A673 (cell line): Measurements from ENCODE around the gene PCED1B. TPM values are rescaled to one million over a fixed set of nuclear protein-coding genes. Genes with fewer than 3 reads are reported as not detected.

Experiments used
- BruUV-seq: library from RNA; stranded (reverse); fragments of 400-500 nt; replicated peaks from 2 replicates; lab custom pipeline; 2021; lab: Mats Ljungman, UMichigan
- CTCF ChIA-PET: fragments of 300-600 bp; sonication (Branson Sonifier 250); formaldehyde crosslinking; loops from one replicate; lab custom pipeline; 2022; ENCODE audit warnings: antibody characterized with exemption; lab: Charles Lee
- POLR2A ChIA-PET: fragments of 300-600 bp; sonication (Branson Sonifier 250); formaldehyde crosslinking; loops from one replicate; lab custom pipeline; 2022; ENCODE audit warnings: antibody characterized with exemption; ENCODE audit not compliant: low non-redundant PET; lab: Charles Lee
- DNase-seq: peaks from one replicate; pipeline ENCODE4 v3.0.0-alpha.2; 2015; ENCODE audit warnings: low spot score
- H3K27ac ChIP-seq: fragments of 200-600 bp; sonication (generic); 2 replicates; pipeline ENCODE4 v1.5.1; 2016; ENCODE audit warnings: mixed run types, low read depth, mild to moderate bottlenecking, mixed read lengths, antibody characterized with exemption, low read length; ENCODE audit not compliant: poor library complexity, severe bottlenecking
- H3K27me3 ChIP-seq: fragments of 200-600 bp; sonication (generic); replicated peaks from 2 replicates; pipeline ENCODE4 v1.6.1; 2017; ENCODE audit warnings: mixed run types, low read depth, mild to moderate bottlenecking, mixed read lengths, antibody characterized with exemption, low read length; ENCODE audit not compliant: insufficient read depth, poor library complexity
- H3K36me3 ChIP-seq: fragments of 200-600 bp; sonication (generic); 2 replicates; pipeline ENCODE4 v1.6.1; 2016; ENCODE audit warnings: mixed run types, mild to moderate bottlenecking, mixed read lengths, antibody characterized with exemption, low read length; ENCODE audit not compliant: insufficient read depth, poor library complexity, severe bottlenecking
- H3K4me1 ChIP-seq: fragments of 200-600 bp; sonication (generic); 2 replicates; pipeline ENCODE4 v1.6.1; 2017; ENCODE audit warnings: mixed run types, mild to moderate bottlenecking, mixed read lengths, antibody characterized with exemption, low read length; ENCODE audit not compliant: insufficient read depth, poor library complexity, severe bottlenecking
- H3K4me3 ChIP-seq: fragments of 200-600 bp; sonication (generic); 2 replicates; pipeline ENCODE4 v1.5.1; 2016; ENCODE audit warnings: low read depth, mixed run types, mild to moderate bottlenecking, mixed read lengths, low read length; ENCODE audit not compliant: poor library complexity, severe bottlenecking
- H3K9me3 ChIP-seq: fragments of 200-600 bp; sonication (generic); 2 replicates; pipeline ENCODE4 v1.6.1; 2016; ENCODE audit warnings: mixed run types, low read depth, mild to moderate bottlenecking, mixed read lengths, antibody characterized with exemption, low read length; ENCODE audit not compliant: poor library complexity, severe bottlenecking
- CTCF ChIP-seq: fragments of 300-800, 200-600 bp; sonication (generic); conservative IDR thresholded peaks from 2 replicates; pipeline ENCODE4 v1.5.1; 2017; ENCODE audit warnings: low read depth, mild to moderate bottlenecking, antibody characterized with exemption, low read length, moderate library complexity, mixed read lengths
- EZH2 ChIP-seq: fragments of 200-600 bp; sonication (generic); IDR thresholded peaks from 2 replicates; pipeline ENCODE4 v1.6.1; 2017; ENCODE audit warnings: borderline replicate concordance, low read depth, mild to moderate bottlenecking, mixed read lengths, antibody characterized with exemption, low read length; ENCODE audit not compliant: poor library complexity, severe bottlenecking
- intact Hi-C: fragments of 100-400 bp; cut with micrococcal nuclease; formaldehyde crosslinking; loops from one replicate; pipeline ENCODE4 v1.10.0; 2022; ENCODE audit not compliant: unreplicated experiment
- total RNA-seq: library from RNA; stranded (reverse); gene quantifications from 2 replicates; pipeline ENCODE4 v1.2.3, GENCODE V29; 2021

PCED1B gene
- total RNA-seq, 1 experiment from 2014 or later, result 3.1 TPM

GRCh38 chr12:47077206-47078085 lies 2.0 kb upstream of the PCED1B start:
- POLR2A ChIA-PET, result no interaction called here
- intact Hi-C loops, result loop anchor here (5.0 kb wide), 2 partner anchors 230 to 320 kb away; no protein-coding TSS in a partner anchor
- Histone ChIP-seq H3K27me3 (no peaks in the 10 kb centered on the region), H3K4me1 (peaks cover 35% of the 10 kb centered on the region), H3K36me3 (no peaks in the 10 kb centered on the region), H3K4me3 (no peak overlapping the region), H3K27ac (no peak overlapping the region), H3K9me3 (no peaks in the 10 kb centered on the region)
- CTCF ChIA-PET, result no interaction called here
- TF ChIP-seq CTCF (no peak), EZH2 (no peak)
- BruUV-seq, result no TSS peak
- no peak for DNase-seq

- no TSS peak for BruUV-seq
- no peak for DNase-seq
- Histone ChIP-seq H3K36me3 (no peaks in the 10 kb centered on the region), H3K9me3 (no peaks in the 10 kb centered on the region), H3K27ac (no peak overlapping the region), H3K27me3 (no peaks in the 10 kb centered on the region), H3K4me3 (no peak overlapping the region), H3K4me1 (peaks cover 36% of the 10 kb centered on the region)
- TF ChIP-seq EZH2 (no peak), CTCF (no peak)
- intact Hi-C loops, result loop anchor here (5.0 kb wide), 2 partner anchors 229 to 319 kb away; no protein-coding TSS in a partner anchor
- ChIA-PET POLR2A (no interaction called here), CTCF (no interaction called here)
Measured at GRCh38 chr12:47078086-47078395, 1.4 kb upstream of the PCED1B start.

GRCh38 chr12:47078733-47079467 lies 521 bp upstream of the PCED1B start:
- peak overlapping the region; percentile 69 for H3K4me3 ChIP-seq
- TF ChIP-seq EZH2 (no peak), CTCF (no peak)
- BruUV-seq, result TSS peak; percentile 56
- CTCF ChIA-PET, result interaction anchor here (0.6 to 1.1 kb wide), 4 partner anchors 9 to 229 kb away, joined by 3 to 4 read pairs (median 4); no protein-coding TSS in a partner anchor
- intact Hi-C loops, result loop anchor here (5.0 kb wide), 2 partner anchors 228 to 318 kb away; no protein-coding TSS in a partner anchor
- H3K27me3 ChIP-seq, result no peaks in the 10 kb centered on the region
- no peaks in the 10 kb centered on the region for H3K9me3 ChIP-seq
- peak overlapping the region; percentile 54 for H3K27ac ChIP-seq
- peaks cover 42% of the 10 kb centered on the region for H3K4me1 ChIP-seq
- POLR2A ChIA-PET, result no interaction called here
- DNase-seq, result no peak
- H3K36me3 ChIP-seq, result no peaks in the 10 kb centered on the region
